Measurements from ENCODE around the gene TEX19. TPM values are rescaled to one million over a fixed set of nuclear protein-coding genes. Genes with fewer than 3 reads are reported as not detected.
"Not testable (repeated sequence)": the region's sequence is repeated elsewhere in the genome, so short reads cannot be mapped to it uniquely, and the experiment has no call there.

TEX19 gene
- total RNA-seq, 2 donors from 2014 or later, result 10.6 TPM; not detected in 1

- H3K9me3 ChIP-seq, result no peaks in the 10 kb centered on the region
- no peak for DNase-seq (ENCODE audit: low spot score)
- H3K36me3 ChIP-seq, result no peaks in the 10 kb centered on the region
- intact Hi-C loops (cut with DNase I), result loop anchor here (10.0 kb wide), 1 partner anchor 205 kb away; no protein-coding TSS in a partner anchor
- H3K27me3 ChIP-seq (replicated peaks; ENCODE audit: insufficient read depth), result no peaks in the 10 kb centered on the region
- TF ChIP-seq POLR2AphosphoS5 (IDR thresholded peaks at IDR 0.05) (no peak), CTCF (IDR thresholded peaks at IDR 0.05) (no peak), POLR2A (IDR thresholded peaks at IDR 0.05) (no peak)
- peaks cover 6% of the 10 kb centered on the region for H3K4me1 ChIP-seq (replicated peaks)
- 94% methylated on average over 14 of the region's 14 CpGs for WGBS
- H3K27ac ChIP-seq, result no peak overlapping the region
- H3K4me3 ChIP-seq, result no peak overlapping the region
Observed at GRCh38 chr17:82410014-82410716, 51.1 kb downstream of the TEX19 start.

- no peak for DNase-seq (ENCODE audit: low spot score)
- Histone ChIP-seq H3K4me3 (no peak overlapping the region), H3K27ac (no peak overlapping the region), H3K27me3 (replicated peaks; ENCODE audit: insufficient read depth) (no peaks in the 10 kb centered on the region), H3K9me3 (no peaks in the 10 kb centered on the region), H3K36me3 (no peaks in the 10 kb centered on the region), H3K4me1 (replicated peaks) (peaks cover 6% of the 10 kb centered on the region)
- 93% methylated on average over 24 of the region's 24 CpGs for WGBS
- intact Hi-C loops (cut with DNase I), result loop anchor here (10.0 kb wide), 1 partner anchor 207 kb away; no protein-coding TSS in a partner anchor
- TF ChIP-seq CTCF (IDR thresholded peaks at IDR 0.05) (no peak), POLR2AphosphoS5 (IDR thresholded peaks at IDR 0.05) (no peak), POLR2A (IDR thresholded peaks at IDR 0.05) (no peak)
Observed at GRCh38 chr17:82411396-82412053, 52.5 kb downstream of the TEX19 start.

GRCh38 chr17:82412081-82412480 lies 53.0 kb downstream of the TEX19 start:
- intact Hi-C loops (cut with DNase I), result loop anchor here (10.0 kb wide), 1 partner anchor 207 kb away; no protein-coding TSS in a partner anchor
- not testable (repeated sequence) for H3K36me3 ChIP-seq; H3K4me3 ChIP-seq; H3K27me3 ChIP-seq (replicated peaks; ENCODE audit: insufficient read depth); H3K27ac ChIP-seq; H3K4me1 ChIP-seq (replicated peaks); DNase-seq (ENCODE audit: low spot score); H3K9me3 ChIP-seq
- WGBS, result 90% methylated on average over 16 of the region's 16 CpGs

GRCh38 chr17:82412535-82413520 lies 53.8 kb downstream of the TEX19 start:
- TF ChIP-seq CTCF (IDR thresholded peaks at IDR 0.05), result no peak
- 86% methylated on average over 29 of the region's 29 CpGs for WGBS
- no peaks in the 10 kb centered on the region for H3K27me3 ChIP-seq (replicated peaks; ENCODE audit: insufficient read depth)
- no peaks in the 10 kb centered on the region for H3K36me3 ChIP-seq
- peaks cover 6% of the 10 kb centered on the region for H3K4me1 ChIP-seq (replicated peaks)
- no peak overlapping the region for H3K27ac ChIP-seq
- no peak overlapping the region for H3K4me3 ChIP-seq
- no peak for DNase-seq (ENCODE audit: low spot score)
- intact Hi-C loops (cut with DNase I), result loop anchor here (10.0 kb wide), 1 partner anchor 208 kb away; no protein-coding TSS in a partner anchor
- H3K9me3 ChIP-seq, result no peaks in the 10 kb centered on the region

Other genes starting within 250 kb of the TEX19 start
- gene CCDC57, start 146.4 kb upstream of the TEX19 start, total RNA-seq, result 10 to 100 TPM; 57.6 to 62.8 TPM
- gene SLC16A3, start 130.2 kb upstream of the TEX19 start, total RNA-seq, result 10 to 100 TPM in 1 of 2 donors, 1 to 10 TPM in 1; 5.0 to 69.2 TPM
- 100 to 1,000 TPM in 1 of 2 donors, 10 to 100 TPM in 1; 80.3 to 155 TPM for gene CSNK1D, start 85.5 kb upstream of the TEX19 start, total RNA-seq
- 1 to 10 TPM in 1 of 2 donors, not detected in 1; 2.8 TPM for gene CD7, start 41.6 kb upstream of the TEX19 start, total RNA-seq
- gene SECTM1, start 25.5 kb upstream of the TEX19 start, total RNA-seq, result 10 to 100 TPM in 1 of 2 donors, 1 to 10 TPM in 1; 9.0 to 12.5 TPM
- not detected for gene UTS2R, start 12.5 kb downstream of the TEX19 start, total RNA-seq
- 100 to 1,000 TPM in 1 of 2 donors, 10 to 100 TPM in 1; 76.1 to 145 TPM for gene HEXD, start 59.1 kb downstream of the TEX19 start, total RNA-seq
- 10 to 100 TPM; 41.0 to 65.8 TPM for gene OGFOD3, start 59.3 kb downstream of the TEX19 start, total RNA-seq
- gene CYBC1, start 91.5 kb downstream of the TEX19 start, total RNA-seq, result 10 to 100 TPM; 74.3 to 81.8 TPM
- 10 to 100 TPM; 38.4 to 68.1 TPM for gene NARF, start 99.5 kb downstream of the TEX19 start, total RNA-seq
- gene FOXK2, start 160.5 kb downstream of the TEX19 start, total RNA-seq, result 10 to 100 TPM; 47.9 to 85.5 TPM

All from prostate gland (tissue), 2 donors.